DMS114 treated with DMSO at 0.1 percent for 48 hours (cell line): ENCODE data around the gene SLC6A9.

Experiments used
- DNase-seq: peaks from one replicate; lab custom pipeline; 2025; ENCODE audit not compliant: unreplicated experiment; lab: John Stamatoyannopoulos, UW

SLC6A9 gene

GRCh38 chr1:43986712-43987111, 44.5 kb downstream of the SLC6A9 start:
- peak; percentile 28 for DNase-seq

- no peak for DNase-seq
Observed at GRCh38 chr1:43985984-43986595, 45.2 kb downstream of the SLC6A9 start.

DNA sequence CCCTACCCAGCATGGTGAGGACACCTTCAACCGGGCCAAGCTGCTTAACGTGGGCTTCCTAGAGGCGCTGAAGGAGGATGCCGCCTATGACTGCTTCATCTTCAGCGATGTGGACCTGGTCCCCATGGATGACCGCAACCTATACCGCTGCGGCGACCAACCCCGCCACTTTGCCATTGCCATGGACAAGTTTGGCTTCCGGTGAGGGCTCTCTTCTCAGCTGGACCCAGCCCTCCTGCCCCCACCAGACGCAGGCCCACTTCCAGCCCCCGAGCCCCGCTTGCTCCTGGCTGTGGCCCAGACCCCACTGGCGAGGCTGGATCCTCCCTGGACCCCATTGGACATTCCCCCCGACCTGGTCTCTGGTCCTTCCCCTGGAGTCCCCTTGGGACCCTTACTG, 46.4 kb downstream of the SLC6A9 start:
- DNase-seq: no peak

GRCh38 chr1:43983253-43983899, 47.9 kb downstream of the SLC6A9 start:
- DNase-seq: no peak

GRCh38 chr1:43982808-43983207, 48.5 kb downstream of the SLC6A9 start:
- DNase-seq: no peak

- no peak for DNase-seq
Observed at GRCh38 chr1:43982241-43982640, 49.0 kb downstream of the SLC6A9 start.

DNA sequence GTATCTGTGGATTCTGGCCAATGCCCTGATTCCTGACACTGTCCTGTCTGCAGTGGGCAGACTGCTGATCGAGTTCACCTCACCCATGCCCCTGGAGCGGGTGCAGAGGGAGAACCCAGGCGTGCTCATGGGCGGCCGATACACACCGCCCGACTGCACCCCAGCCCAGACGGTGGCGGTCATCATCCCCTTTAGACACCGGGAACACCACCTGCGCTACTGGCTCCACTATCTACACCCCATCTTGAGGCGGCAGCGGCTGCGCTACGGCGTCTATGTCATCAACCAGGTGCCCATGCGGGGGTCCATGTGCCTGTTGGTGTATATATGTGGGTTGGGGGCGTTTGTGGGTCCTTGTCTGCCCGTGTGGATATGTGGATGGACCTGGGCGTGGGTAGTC, 49.6 kb downstream of the SLC6A9 start:
- no peak for DNase-seq

DNA sequence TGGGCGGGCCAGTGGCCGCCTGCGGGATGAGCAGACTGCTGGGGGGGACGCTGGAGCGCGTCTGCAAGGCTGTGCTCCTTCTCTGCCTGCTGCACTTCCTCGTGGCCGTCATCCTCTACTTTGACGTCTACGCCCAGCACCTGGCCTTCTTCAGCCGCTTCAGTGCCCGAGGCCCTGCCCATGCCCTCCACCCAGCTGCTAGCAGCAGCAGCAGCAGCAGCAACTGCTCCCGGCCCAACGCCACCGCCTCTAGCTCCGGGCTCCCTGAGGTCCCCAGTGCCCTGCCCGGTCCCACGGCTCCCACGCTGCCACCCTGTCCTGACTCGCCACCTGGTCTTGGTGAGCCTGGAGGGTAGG, 50.1 kb downstream of the SLC6A9 start:
- DNase-seq: no peak

- DNase-seq: no peak
Observed at GRCh38 chr1:43980255-43981134, 50.8 kb downstream of the SLC6A9 start.

GRCh38 chr1:43979528-43980254, 51.6 kb downstream of the SLC6A9 start:
- DNase-seq: no peak

GRCh38 chr1:43979261-43979527, 52.1 kb downstream of the SLC6A9 start:
- no peak for DNase-seq

DNA sequence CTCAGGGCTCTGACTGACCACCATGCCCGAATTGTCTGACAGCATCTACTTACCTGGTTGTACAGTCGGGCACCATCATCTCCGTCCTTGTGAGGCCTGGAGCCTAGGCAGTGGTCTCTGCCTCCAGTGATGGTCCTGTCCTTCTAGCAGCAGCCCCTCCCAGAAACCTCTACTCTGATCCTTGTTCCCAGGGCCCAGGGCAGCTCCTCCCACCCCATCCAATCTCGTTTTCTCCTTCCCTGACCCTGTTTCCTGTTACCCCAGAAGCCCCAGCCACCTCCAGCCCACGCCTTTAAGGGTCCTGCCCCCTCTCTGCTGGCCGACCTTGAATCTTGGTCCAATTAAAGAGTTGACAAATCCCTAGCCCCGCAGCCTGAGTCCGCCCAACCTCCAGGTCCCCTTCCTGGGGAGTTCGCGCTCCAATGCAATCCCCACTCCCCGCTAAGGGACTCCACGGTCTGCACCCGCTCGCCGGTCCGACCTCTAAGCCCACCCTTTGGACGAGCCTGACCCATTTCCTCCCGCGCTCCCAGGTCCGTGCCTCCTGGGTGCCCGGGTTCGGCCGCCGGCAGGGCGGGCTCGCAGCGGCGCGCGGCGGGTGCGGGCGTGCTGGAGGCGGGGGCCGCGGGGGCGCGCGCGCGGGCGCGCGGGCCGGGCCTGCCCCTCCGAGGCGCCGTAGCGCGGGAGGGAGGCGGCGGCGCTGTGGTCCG, 52.6 kb downstream of the SLC6A9 start, which contains the start of gene B4GALT2:
TSS of gene B4GALT2 (plus strand) at position 660 of the 710 bp plus-strand sequence. CDS start 1,951 bp downstream, outside the sequence.
- DNase-seq: no peak

- DNase-seq: no peak
Observed at GRCh38 chr1:43978264-43978550, 53.1 kb downstream of the SLC6A9 start.

DNA sequence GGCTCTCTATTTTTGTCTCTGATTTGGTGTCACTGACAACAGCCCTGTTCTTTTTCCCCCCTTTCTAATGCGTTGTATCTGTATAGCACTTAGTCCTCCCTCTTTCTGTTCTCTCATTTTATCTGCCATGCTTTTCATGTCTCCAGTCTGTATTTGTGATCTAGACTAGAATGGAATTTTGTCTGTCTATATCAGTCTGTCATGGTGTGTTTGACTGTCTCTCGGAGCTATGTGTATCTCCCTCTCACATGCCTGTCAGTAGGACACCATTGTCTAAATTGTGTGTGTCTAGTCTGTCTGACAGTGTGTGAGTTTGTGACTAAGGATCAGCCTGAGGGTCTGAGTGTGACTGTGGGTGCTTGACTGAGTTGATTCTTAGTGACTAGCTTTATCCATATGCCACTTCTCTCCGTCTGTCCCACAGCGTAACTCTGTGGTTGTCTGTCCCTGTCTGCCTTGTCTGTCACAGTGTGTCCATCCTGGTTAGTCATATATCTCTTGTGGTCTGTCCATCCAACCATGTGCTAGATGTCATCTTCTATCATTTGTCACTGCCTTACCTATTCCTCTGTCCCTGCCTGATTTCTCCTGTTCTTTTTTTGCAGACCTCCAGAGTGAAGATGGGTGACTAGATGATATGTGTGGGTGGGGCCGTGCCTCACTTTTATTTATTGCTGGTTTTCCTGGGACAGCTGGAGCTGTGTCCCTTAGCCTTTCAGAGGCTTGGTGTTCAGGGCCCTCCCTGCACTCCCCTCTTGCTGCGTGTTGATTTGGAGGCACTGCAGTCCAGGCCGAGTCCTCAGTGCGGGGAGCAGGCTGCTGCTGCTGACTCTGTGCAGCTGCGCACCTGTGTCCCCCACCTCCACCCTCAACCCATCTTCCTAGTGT, 53.6 kb downstream of the SLC6A9 start:
- DNase-seq: no peak

- DNase-seq: no peak
Observed at GRCh38 chr1:43976890-43977289, 54.4 kb downstream of the SLC6A9 start.

- no peak for DNase-seq
Observed at GRCh38 chr1:43976045-43976444, 55.2 kb downstream of the SLC6A9 start.

DNA sequence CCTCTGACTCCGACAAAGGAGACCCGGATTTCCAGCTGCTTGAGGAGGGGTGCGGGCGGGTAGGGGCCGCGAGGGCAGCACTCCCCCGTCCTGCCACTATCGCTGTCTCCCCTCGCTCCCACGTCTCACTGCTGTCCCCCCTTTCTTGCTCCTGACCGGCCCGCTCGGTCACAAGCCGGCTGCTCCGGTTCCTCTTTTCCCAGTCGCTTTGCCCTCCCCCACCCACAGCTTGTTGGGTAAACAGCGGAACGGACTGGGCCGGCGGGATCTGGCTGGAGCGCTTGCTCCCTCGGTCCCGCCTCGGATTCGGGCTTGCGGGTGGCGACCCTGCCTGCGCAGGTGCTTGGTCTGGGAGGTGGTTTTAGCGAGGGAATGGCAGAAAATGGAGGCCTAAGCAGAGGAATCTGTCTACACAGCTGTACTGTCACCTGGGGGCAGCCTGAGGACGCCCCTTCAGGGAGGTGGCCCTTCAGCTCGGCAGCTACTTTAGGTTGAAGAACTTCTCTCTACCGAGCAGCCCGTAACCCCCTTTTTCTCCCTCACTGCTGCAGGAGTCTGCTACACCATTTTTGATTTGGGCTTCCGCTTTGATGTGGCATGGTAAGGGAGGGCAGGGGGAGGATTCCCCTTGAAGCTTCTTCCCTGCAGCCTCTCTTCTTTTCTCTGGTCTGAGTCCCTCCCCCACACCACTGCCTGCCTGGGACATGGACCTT, 55.9 kb downstream of the SLC6A9 start:
- no peak for DNase-seq

DNA sequence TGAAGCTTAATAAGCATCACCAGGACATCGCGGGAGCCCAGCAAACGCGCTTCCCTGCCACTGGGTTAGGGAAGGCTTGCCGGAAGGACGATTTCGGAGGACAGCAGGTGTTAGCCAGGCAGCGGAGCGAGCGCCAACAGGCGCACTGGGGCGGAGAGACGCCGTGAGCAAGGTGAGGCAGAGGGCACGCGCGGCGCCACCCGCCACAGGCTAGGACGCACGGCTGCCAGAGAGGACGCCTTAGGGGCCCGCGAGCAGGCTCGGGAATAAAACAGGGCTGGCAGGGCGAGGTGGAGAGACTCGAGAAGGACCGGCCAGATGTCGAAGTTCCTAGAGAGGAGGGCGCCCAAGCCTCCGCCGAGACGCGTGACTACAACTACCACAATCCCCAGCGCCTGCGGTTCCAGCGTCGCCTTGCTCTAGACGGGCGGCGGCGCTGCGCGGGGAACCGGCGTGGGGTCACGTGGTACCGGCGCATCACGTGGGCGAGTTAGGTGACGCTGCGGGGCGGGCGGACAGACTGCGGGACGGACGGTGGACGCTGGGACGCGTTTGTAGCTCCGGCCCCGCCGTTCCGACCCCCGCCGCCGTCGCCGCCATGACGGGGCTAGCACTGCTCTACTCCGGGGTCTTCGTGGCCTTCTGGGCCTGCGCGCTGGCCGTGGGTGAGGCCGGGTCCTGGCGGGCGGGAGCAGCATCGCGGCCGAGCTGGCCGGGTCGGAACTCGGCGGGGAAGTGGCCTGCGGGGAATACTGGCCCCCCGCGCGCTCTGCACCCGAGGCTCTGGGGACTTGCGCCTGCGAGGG, 56.6 kb downstream of the SLC6A9 start, which contains the start of gene ATP6V0B:
TSS of gene ATP6V0B (plus strand) at position 518 of the 806 bp plus-strand sequence. CDS start at position 599, 81 bp downstream.
- DNase-seq: peak; percentile 90
